Endodermal cell (in vitro differentiated cells): ENCODE results near the gene GEMIN5. TPM values are rescaled to one million over a fixed set of nuclear protein-coding genes. Genes with fewer than 3 reads are reported as not detected.

ENCODE experiments used
- DNase-seq: peaks from one replicate; pipeline ENCODE4 v3.0.0-alpha.2; 2017
- H3K27ac ChIP-seq: 2 replicates; pipeline ENCODE4 v1.5.1; 2013; ENCODE audit warnings: mild to moderate bottlenecking, low read depth, low read length, moderate library complexity
- H3K27me3 ChIP-seq: 2 replicates; pipeline ENCODE4 v1.6.1; 2013; ENCODE audit warnings: mild to moderate bottlenecking, low read length, moderate library complexity; ENCODE audit not compliant: insufficient read depth, control insufficient read depth, poor library complexity, severe bottlenecking
- H3K36me3 ChIP-seq: 2 replicates; pipeline ENCODE4 v1.7.0; 2013; ENCODE audit warnings: mild to moderate bottlenecking, low read length, moderate library complexity; ENCODE audit not compliant: control insufficient read depth, insufficient read depth
- H3K4me1 ChIP-seq: one replicate; pipeline ENCODE4 v1.7.0; 2013; ENCODE audit warnings: low read length; ENCODE audit not compliant: control insufficient read depth, insufficient read depth
- H3K4me3 ChIP-seq: 2 replicates; pipeline ENCODE4 v1.5.1; 2013; ENCODE audit warnings: mild to moderate bottlenecking, low read length, moderate library complexity
- H3K9ac ChIP-seq: 2 replicates; pipeline ENCODE4 v1.6.1; 2013; ENCODE audit warnings: mild to moderate bottlenecking, low read length, moderate library complexity; ENCODE audit not compliant: poor library complexity, severe bottlenecking; ENCODE audit errors: extremely low read depth
- H3K9me3 ChIP-seq: 2 replicates; pipeline ENCODE4 v1.6.1; 2013; ENCODE audit warnings: mild to moderate bottlenecking, low read length, moderate library complexity; ENCODE audit not compliant: control insufficient read depth
- H3K27ac Mint-ChIP-seq: 2 replicates; pipeline ENCODE4 v1.8.0; 2020; ENCODE audit warnings: mixed read lengths
- H3K27me3 Mint-ChIP-seq: 2 replicates; pipeline ENCODE4 v1.8.0; 2021; ENCODE audit warnings: mild to moderate bottlenecking, mixed read lengths; ENCODE audit not compliant: insufficient read depth
- H3K36me3 Mint-ChIP-seq: 2 replicates; pipeline ENCODE4 v1.8.0; 2020; ENCODE audit warnings: low read depth, mixed read lengths
- H3K4me1 Mint-ChIP-seq: 2 replicates; pipeline ENCODE4 v1.8.0; 2020; ENCODE audit warnings: mixed read lengths
- H3K4me3 Mint-ChIP-seq: 2 replicates; pipeline ENCODE4 v1.8.0; 2020; ENCODE audit warnings: mild to moderate bottlenecking, moderate library complexity, mixed read lengths
- H3K9me3 Mint-ChIP-seq: 2 replicates; pipeline ENCODE4 v1.8.0; 2020; ENCODE audit warnings: mild to moderate bottlenecking, mixed read lengths
- WGBS, 2 experiments: methylation state at CpG; one replicate each; pipeline versions ENCODE4 v1.1.5 to v1.1.7; 2013; ENCODE audit warnings: missing lambda C conversion rate in 2 of 2, mixed read lengths in 1 of 2; ENCODE audit not compliant: insufficient coverage in 1 of 2, insufficient read length in 1 of 2; 5-methylcytosine and 5-hydroxymethylcytosine counted together
- total RNA-seq, 2 donors: library from RNA; stranded (reverse); fragmentation: NEBNext Ultra II Directional in 1 of 2; extraction: Animal tissue kit (Norgen Biotek cat#: 25700) in 1 of 2; gene quantifications; 2 replicates in 1 of 2; 3 replicates in 1 of 2; pipeline ENCODE4 v1.2.1, GENCODE V29; 2021
- TF ChIP-seq, protein P1 (sequence below): fragments of 200-600 bp; sonication (generic); conservative IDR thresholded peaks from 2 replicates; pipeline ENCODE4 v1.5.0; 2021; ENCODE audit warnings: antibody characterized with exemption, mild to moderate bottlenecking

Gene GEMIN5
- total RNA-seq, 2 donors from 2014 or later = 25.6 to 26.4 TPM

DNA sequence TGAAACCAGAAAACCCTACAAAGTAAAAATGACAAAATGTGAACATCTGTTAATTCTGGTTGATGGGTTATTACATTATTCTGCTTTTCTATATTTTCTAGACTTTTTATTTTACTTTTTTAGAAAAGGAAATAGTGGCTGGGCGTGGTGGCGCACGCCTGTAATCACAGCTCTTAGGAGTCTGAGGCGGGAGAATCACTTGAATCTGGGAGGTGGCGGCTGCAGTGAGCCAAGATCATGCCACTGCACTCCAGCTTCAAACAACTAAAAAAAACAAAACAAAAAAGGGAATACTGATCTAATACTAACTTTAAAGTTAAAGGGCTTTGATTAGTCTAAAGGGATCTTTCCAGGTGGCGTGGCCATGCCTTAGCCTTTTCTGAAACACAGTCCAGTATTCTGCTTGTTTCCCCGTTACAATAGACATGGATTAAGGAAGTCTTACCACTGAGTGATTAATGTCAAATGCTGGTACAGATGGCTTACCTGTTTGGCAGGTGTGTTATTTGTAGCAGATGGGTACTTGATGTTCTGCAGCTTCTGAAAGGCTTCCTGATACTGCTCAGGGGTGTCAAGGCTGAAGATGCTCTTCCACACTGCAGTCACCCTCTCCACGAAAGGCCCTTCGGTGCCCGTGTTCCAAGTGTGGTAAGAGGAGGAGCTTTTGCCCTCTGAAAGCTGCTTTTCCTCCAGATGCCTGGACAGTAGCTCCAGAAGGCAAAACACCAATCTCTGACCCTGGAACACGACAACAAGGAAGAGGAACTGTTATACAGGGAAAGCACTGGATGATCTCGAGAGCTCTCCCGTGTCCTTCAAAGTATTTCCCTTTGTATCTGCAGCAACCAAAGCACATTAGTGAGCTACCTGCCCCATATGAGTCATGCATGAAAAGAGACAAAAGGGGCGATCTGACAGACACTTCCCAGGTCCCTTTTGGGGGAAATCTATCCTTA, 42.1 kb downstream of the GEMIN5 start:
- no peaks in the 10 kb centered on the region for H3K4me1 ChIP-seq
- H3K9ac ChIP-seq = no peak overlapping the region
- H3K9me3 ChIP-seq = no peaks in the 10 kb centered on the region
- peak overlapping the region; percentile 81 for H3K27ac Mint-ChIP-seq
- no peaks in the 10 kb centered on the region for H3K9me3 Mint-ChIP-seq
- no peak overlapping the region for H3K4me3 ChIP-seq
- H3K4me3 Mint-ChIP-seq = no peak overlapping the region
- TF ChIP-seq, protein P1, sequence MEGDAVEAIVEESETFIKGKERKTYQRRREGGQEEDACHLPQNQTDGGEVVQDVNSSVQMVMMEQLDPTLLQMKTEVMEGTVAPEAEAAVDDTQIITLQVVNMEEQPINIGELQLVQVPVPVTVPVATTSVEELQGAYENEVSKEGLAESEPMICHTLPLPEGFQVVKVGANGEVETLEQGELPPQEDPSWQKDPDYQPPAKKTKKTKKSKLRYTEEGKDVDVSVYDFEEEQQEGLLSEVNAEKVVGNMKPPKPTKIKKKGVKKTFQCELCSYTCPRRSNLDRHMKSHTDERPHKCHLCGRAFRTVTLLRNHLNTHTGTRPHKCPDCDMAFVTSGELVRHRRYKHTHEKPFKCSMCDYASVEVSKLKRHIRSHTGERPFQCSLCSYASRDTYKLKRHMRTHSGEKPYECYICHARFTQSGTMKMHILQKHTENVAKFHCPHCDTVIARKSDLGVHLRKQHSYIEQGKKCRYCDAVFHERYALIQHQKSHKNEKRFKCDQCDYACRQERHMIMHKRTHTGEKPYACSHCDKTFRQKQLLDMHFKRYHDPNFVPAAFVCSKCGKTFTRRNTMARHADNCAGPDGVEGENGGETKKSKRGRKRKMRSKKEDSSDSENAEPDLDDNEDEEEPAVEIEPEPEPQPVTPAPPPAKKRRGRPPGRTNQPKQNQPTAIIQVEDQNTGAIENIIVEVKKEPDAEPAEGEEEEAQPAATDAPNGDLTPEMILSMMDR = no peak
- 83 to 89% methylated on average over 12 to 14 of the region's 14 CpGs for WGBS, 2 experiments
- no peak overlapping the region for H3K27ac ChIP-seq
- no peaks in the 10 kb centered on the region for H3K27me3 ChIP-seq
- H3K27me3 Mint-ChIP-seq = no peaks in the 10 kb centered on the region
- peaks cover 17% of the 10 kb centered on the region for H3K4me1 Mint-ChIP-seq
- peaks cover 81% of the 10 kb centered on the region for H3K36me3 Mint-ChIP-seq
- peaks cover 94% of the 10 kb centered on the region for H3K36me3 ChIP-seq
- no peak for DNase-seq

DNA sequence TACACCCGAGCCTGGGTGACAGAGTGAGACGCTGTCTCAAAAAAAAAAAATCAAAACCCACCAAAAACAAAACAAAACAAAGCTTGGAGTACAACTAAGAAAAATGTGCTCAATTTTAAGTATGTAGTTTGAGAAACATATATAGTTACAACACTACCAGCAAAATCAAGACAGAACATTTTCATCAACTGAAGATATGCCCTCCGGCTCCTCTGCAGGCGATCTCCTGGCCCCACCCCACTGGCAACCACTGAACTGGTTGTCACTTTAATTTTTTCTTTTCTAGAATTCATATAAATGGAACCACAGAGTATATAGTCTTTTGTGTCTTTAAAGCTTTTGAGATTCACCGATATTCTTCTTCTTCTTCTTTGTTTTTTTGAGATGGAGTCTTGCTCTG, 44.6 kb downstream of the GEMIN5 start:
- peaks cover 80% of the 10 kb centered on the region for H3K36me3 Mint-ChIP-seq
- H3K27ac Mint-ChIP-seq = no peak overlapping the region

DNA sequence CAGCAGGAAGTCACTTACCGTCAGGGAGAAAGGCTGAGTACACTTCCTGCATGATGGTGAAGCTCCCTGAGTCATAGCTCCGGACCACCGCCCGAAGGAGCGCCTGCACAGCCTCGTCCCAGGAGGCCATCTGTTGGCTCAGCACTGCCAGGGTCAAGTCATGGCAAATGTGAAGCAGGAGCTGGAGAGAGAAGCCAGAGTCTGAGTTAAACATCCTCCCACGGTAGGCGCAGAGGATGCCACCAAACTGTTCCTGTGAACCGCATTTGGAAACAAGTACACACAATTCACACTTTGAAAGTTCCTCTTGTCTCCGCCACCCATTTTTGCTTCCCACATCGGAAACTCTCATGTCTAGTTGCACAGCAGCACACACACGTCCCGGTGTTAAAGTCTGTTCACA, 45.6 kb downstream of the GEMIN5 start:
- peaks cover 92% of the 10 kb centered on the region for H3K36me3 ChIP-seq

More for the DNA sequence above, 44.6 kb downstream of the GEMIN5 start:
- no peaks in the 10 kb centered on the region for H3K9me3 Mint-ChIP-seq
- H3K4me1 ChIP-seq = no peaks in the 10 kb centered on the region
- no peaks in the 10 kb centered on the region for H3K27me3 Mint-ChIP-seq
- H3K27me3 ChIP-seq = no peaks in the 10 kb centered on the region
- peaks cover 12% of the 10 kb centered on the region for H3K9me3 ChIP-seq
- DNase-seq = no peak
- H3K27ac ChIP-seq = no peak overlapping the region
- TF ChIP-seq, protein P1 = no peak
- WGBS, 2 experiments = 85% methylated on average over 5 of the region's 5 CpGs; no CpG with 5 or more reads in 1 of the 2 experiments
- peaks cover 17% of the 10 kb centered on the region for H3K4me1 Mint-ChIP-seq
- peaks cover 91% of the 10 kb centered on the region for H3K36me3 ChIP-seq
- no peak overlapping the region for H3K4me3 Mint-ChIP-seq
- no peak overlapping the region for H3K4me3 ChIP-seq
- no peak overlapping the region for H3K9ac ChIP-seq

More for the DNA sequence above, 45.6 kb downstream of the GEMIN5 start:
- H3K9me3 Mint-ChIP-seq = no peaks in the 10 kb centered on the region
- peaks cover 22% of the 10 kb centered on the region for H3K9me3 ChIP-seq
- H3K4me1 ChIP-seq = no peaks in the 10 kb centered on the region
- H3K4me3 Mint-ChIP-seq = no peak overlapping the region
- DNase-seq = no peak
- H3K27me3 ChIP-seq = no peaks in the 10 kb centered on the region
- TF ChIP-seq, protein P1 = no peak
- no peak overlapping the region for H3K4me3 ChIP-seq
- 86 to 97% methylated on average over 9 to 13 of the region's 13 CpGs for WGBS, 2 experiments
- H3K36me3 Mint-ChIP-seq = peaks cover 84% of the 10 kb centered on the region
- H3K27me3 Mint-ChIP-seq = no peaks in the 10 kb centered on the region
- no peak overlapping the region for H3K27ac Mint-ChIP-seq
- peaks cover 17% of the 10 kb centered on the region for H3K4me1 Mint-ChIP-seq
- no peak overlapping the region for H3K9ac ChIP-seq
- H3K27ac ChIP-seq = no peak overlapping the region
